AG09319 (cell line): Measurements from ENCODE around the gene LGALS9.

Source experiments
- DNase-seq: peaks from one replicate; pipeline ENCODE4 v3.0.0-alpha.2; 2010; ENCODE audit warnings: low read depth; ENCODE audit errors: extremely low read depth
- TF ChIP-seq, protein P1 (sequence below): IDR thresholded peaks from 2 replicates; pipeline ENCODE4 v1.5.1; 2011; ENCODE audit warnings: low read depth, mild to moderate bottlenecking, inconsistent platforms, low read length, moderate library complexity

The LGALS9 gene

DNA sequence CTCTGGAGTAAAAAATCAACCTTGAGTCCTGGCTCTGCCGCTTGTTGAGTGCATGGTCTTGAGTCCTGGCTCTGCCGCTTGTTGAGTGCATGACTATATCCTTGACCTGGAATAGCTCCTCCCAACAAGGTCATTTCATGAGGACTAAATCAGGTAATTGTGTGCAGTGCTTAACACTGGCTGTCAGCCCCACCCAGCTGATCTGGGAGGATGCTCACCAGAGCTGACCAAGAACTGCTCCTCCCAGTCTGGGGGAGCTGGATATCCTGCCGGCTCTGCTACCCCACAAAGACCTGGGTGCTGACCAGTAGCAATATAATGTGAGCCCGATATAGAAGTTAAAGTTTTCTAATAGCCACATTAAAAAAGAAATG, 20.7 kb upstream of the LGALS9 start:
- TF ChIP-seq, protein P1, sequence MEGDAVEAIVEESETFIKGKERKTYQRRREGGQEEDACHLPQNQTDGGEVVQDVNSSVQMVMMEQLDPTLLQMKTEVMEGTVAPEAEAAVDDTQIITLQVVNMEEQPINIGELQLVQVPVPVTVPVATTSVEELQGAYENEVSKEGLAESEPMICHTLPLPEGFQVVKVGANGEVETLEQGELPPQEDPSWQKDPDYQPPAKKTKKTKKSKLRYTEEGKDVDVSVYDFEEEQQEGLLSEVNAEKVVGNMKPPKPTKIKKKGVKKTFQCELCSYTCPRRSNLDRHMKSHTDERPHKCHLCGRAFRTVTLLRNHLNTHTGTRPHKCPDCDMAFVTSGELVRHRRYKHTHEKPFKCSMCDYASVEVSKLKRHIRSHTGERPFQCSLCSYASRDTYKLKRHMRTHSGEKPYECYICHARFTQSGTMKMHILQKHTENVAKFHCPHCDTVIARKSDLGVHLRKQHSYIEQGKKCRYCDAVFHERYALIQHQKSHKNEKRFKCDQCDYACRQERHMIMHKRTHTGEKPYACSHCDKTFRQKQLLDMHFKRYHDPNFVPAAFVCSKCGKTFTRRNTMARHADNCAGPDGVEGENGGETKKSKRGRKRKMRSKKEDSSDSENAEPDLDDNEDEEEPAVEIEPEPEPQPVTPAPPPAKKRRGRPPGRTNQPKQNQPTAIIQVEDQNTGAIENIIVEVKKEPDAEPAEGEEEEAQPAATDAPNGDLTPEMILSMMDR, result no peak
- no peak for DNase-seq

GRCh38 chr17:27612160-27612770, 18.7 kb upstream of the LGALS9 start:
- TF ChIP-seq, protein P1, result no peak
- no peak for DNase-seq

- DNase-seq, result no peak
- TF ChIP-seq, protein P1, result no peak
These were observed 17.6 kb upstream of the LGALS9 start for GRCh38 chr17:27613433-27613832.

DNA sequence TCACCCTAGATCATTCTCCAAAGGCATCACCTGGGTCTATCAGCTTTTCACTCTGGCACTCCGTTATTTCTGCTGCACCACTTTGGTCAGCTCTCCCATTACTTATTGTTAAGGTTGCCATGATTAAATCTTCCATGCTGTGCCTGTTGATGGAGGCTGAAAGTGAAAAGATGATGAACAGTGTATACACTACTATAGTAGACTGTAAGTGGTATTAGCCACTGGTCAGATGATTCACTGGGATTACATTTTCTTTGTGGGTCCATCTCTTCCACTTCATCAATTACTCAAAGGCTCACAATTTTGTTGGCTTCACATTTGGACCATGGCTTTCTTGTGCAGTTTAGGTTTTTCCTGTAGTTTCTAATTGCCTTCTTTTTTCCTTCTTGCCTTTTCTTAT, 15.9 kb upstream of the LGALS9 start:
- DNase-seq, result no peak
- TF ChIP-seq, protein P1, result no peak

DNA sequence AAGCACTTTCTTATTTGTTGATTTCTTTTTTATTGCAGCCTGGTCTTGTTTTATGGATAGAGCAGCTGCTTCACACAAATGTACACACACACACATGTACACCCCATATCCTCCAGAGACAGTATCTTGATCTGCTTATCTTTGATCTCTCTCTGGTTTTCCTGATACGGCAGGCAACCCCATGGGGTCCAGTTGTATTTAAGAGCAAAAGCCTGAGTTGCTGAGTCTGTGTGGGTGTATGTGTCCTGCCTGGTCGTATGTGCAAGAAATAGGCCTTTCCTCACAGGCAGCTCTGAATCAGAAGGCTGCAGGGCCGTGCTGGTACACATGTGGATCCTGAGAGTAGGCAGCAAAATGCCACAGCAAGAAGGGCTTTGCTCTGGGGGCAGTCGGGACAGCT, 14.6 kb upstream of the LGALS9 start:
- TF ChIP-seq, protein P1, result no peak
- no peak for DNase-seq

DNA sequence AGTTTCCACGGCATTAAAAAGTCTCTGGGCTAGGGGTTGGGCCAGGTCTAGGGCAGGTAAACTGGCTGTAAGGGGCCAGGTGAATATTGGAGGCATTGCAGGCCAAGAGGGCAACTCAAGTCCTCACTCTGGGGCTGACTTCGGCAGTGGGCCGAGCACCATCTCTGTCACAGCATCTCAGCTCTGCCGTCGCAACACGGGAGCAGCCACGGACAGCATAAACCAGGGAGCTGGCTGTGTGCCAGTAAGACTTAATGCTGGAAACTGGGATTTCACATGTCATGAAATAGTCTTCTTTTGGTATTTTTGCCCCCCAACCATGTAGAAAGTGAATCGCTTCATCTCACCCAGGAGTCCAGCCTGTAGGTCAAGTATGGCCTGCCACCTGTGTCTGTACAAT, 12.6 kb upstream of the LGALS9 start:
- TF ChIP-seq, protein P1, result no peak

DNA sequence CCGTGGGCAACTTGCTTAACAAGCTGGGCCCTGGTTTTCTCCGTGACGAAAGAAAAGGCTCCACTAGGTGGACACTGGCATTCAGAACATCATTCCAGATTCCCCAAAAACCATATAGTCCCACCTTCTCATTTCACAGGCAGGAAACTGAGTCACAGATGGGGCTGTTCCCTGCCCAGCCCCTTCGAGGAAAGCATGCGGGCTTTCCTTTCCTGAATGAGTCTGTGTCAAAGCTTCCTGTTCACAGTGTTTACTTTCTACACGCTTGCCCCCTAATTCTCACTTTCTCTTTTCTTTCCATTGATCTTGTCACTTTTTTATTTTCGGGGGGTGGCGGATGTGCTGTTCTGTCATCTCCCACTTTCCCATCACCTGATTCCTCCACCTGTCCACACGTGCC, 10.3 kb upstream of the LGALS9 start:
- no peak for DNase-seq
- TF ChIP-seq, protein P1, result no peak

More for the DNA sequence above, 12.6 kb upstream of the LGALS9 start:
- no peak for DNase-seq
